Parathyroid adenoma (tissue), 2 donors: ENCODE results near the gene HLA-DOB.
A peak's percentile ranks its signal among the peaks of the same experiment; 100 is the strongest.
"Not testable (repeated sequence)": the region's sequence is repeated elsewhere in the genome, so short reads cannot be mapped to it uniquely, and the experiment has no call there.

Experiments
- H2AFZ ChIP-seq: fragments of 300-600 bp; sonication (generic); one replicate; pipeline ENCODE4 v1.7.0; 2017; ENCODE audit warnings: antibody characterized with exemption, mild to moderate bottlenecking
- H3K27ac ChIP-seq: fragments of 300-600 bp; sonication (generic); one replicate; pipeline ENCODE4 v1.7.0; 2017
- H3K27me3 ChIP-seq: fragments of 300-600 bp; sonication (generic); one replicate; pipeline ENCODE4 v1.7.0; 2017; ENCODE audit warnings: low read length; ENCODE audit not compliant: control insufficient read depth, insufficient read depth
- H3K36me3 ChIP-seq: fragments of 300-600 bp; sonication (generic); one replicate; pipeline ENCODE4 v1.7.0; 2017; ENCODE audit warnings: low read length; ENCODE audit not compliant: control insufficient read depth, insufficient read depth
- H3K4me1 ChIP-seq: fragments of 300-600 bp; sonication (generic); one replicate; pipeline ENCODE4 v1.7.0; 2017; ENCODE audit warnings: control low read depth
- H3K4me2 ChIP-seq: fragments of 300-600 bp; sonication (generic); one replicate; pipeline ENCODE4 v1.7.0; 2017; ENCODE audit warnings: low read length
- H3K4me3 ChIP-seq: fragments of 300-600 bp; sonication (generic); one replicate; pipeline ENCODE4 v1.7.0; 2017; ENCODE audit warnings: low read depth, low read length
- H3K79me2 ChIP-seq: fragments of 300-600 bp; sonication (generic); one replicate; pipeline ENCODE4 v1.7.0; 2017; ENCODE audit warnings: control low read depth
- H3K9ac ChIP-seq: fragments of 300-600 bp; sonication (generic); one replicate; pipeline ENCODE4 v1.7.0; 2017; ENCODE audit warnings: mild to moderate bottlenecking
- H3K9me3 ChIP-seq: fragments of 300-600 bp; sonication (generic); one replicate; pipeline ENCODE4 v1.7.0; 2017; ENCODE audit warnings: low read length; ENCODE audit not compliant: control insufficient read depth
- TF ChIP-seq, protein P1 (sequence below): fragments of 300-600 bp; sonication (generic); IDR thresholded peaks from one replicate; pipeline ENCODE4 v1.7.0; 2017; ENCODE audit warnings: antibody characterized with exemption, mild to moderate bottlenecking
- donor health status: primary hyperparathyroidism.

Gene HLA-DOB

DNA sequence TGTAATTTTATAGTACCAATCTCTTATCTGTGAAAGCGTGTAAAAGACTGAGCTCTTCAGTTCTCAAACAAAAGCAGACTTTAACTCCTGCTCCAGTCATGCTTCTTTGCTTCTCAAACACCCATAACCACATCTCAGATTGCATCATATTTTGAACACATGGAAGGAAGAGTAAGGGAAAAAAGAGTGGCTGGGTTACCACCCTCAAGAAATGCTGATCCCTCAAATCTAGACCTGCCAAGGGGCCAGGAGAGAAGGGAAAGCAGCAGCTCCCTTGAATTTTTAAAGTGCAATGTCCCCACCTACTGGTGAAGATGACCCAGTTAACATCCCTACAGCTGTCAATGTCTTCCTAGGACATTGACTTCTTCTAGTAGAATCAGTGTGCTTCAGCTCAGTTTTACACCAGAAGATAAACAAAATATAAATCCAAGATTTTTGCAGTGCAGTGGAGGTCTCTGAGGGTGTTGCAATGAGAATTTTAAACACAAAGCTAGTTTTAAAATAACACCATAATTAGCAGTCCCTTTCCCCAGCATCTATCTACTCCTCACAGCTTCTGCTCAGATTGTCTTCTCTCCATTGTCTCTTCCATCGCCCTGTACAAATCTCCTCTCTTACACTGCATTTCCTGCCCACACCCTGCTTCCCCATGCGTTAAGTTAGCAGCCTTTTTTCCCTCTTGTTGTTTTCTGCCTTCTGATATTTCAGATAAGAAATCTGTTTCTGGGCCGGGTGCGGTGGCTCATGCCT, 30.8 kb downstream of the HLA-DOB start:
- Histone ChIP-seq H2AFZ (no peak overlapping the region), H3K9me3 (no peaks in the 10 kb centered on the region), H3K79me2 (no peaks in the 10 kb centered on the region), H3K4me1 (no peaks in the 10 kb centered on the region), H3K4me2 (no peak overlapping the region), H3K4me3 (no peak overlapping the region), H3K27ac (no peak overlapping the region), H3K27me3 (no peaks in the 10 kb centered on the region), H3K9ac (no peak overlapping the region), H3K36me3 (no peaks in the 10 kb centered on the region)
- TF ChIP-seq, protein P1, sequence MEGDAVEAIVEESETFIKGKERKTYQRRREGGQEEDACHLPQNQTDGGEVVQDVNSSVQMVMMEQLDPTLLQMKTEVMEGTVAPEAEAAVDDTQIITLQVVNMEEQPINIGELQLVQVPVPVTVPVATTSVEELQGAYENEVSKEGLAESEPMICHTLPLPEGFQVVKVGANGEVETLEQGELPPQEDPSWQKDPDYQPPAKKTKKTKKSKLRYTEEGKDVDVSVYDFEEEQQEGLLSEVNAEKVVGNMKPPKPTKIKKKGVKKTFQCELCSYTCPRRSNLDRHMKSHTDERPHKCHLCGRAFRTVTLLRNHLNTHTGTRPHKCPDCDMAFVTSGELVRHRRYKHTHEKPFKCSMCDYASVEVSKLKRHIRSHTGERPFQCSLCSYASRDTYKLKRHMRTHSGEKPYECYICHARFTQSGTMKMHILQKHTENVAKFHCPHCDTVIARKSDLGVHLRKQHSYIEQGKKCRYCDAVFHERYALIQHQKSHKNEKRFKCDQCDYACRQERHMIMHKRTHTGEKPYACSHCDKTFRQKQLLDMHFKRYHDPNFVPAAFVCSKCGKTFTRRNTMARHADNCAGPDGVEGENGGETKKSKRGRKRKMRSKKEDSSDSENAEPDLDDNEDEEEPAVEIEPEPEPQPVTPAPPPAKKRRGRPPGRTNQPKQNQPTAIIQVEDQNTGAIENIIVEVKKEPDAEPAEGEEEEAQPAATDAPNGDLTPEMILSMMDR = peak; percentile 63

DNA sequence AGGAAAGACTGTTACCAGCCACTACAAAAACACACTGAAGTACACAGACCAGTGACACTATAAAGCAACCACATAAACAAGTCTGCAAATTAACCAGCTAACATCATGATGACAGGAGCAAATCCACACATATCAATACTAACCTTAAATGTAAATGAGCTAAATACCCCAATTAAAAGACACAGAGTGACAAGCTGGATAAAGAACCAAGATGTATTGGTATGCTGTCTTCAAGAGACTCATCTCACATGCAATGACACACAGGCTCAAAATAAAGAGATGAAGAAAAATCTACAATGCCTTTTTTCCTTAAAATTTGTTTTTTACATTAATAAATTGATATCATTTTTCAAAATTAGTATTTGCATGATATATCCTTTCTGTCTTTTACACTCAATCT, 33.9 kb downstream of the HLA-DOB start:
- not testable (repeated sequence) for H3K79me2 ChIP-seq, H3K36me3 ChIP-seq, H3K4me3 ChIP-seq, H3K4me2 ChIP-seq, H2AFZ ChIP-seq, H3K27me3 ChIP-seq, H3K9me3 ChIP-seq, H3K9ac ChIP-seq, H3K27ac ChIP-seq, H3K4me1 ChIP-seq

GRCh38 chr6:32779036-32779435, 37.8 kb downstream of the HLA-DOB start:
- no peaks in the 10 kb centered on the region for H3K79me2 ChIP-seq
- no peak overlapping the region for H3K4me2 ChIP-seq
- H2AFZ ChIP-seq = no peak overlapping the region
- H3K9ac ChIP-seq = no peak overlapping the region
- no peak overlapping the region for H3K27ac ChIP-seq
- no peaks in the 10 kb centered on the region for H3K4me1 ChIP-seq
- no peak overlapping the region for H3K4me3 ChIP-seq
- TF ChIP-seq, protein P1 = no peak
- no peaks in the 10 kb centered on the region for H3K9me3 ChIP-seq
- H3K27me3 ChIP-seq = no peaks in the 10 kb centered on the region
- H3K36me3 ChIP-seq = no peaks in the 10 kb centered on the region

GRCh38 chr6:32775071-32775470, 41.7 kb downstream of the HLA-DOB start:
- Histone ChIP-seq H3K36me3 (no peaks in the 10 kb centered on the region), H2AFZ (no peak overlapping the region), H3K27me3 (no peaks in the 10 kb centered on the region), H3K27ac (no peak overlapping the region), H3K4me2 (no peak overlapping the region), H3K79me2 (no peaks in the 10 kb centered on the region), H3K4me3 (no peak overlapping the region), H3K9ac (no peak overlapping the region), H3K4me1 (no peaks in the 10 kb centered on the region), H3K9me3 (no peaks in the 10 kb centered on the region)
- TF ChIP-seq, protein P1 = no peak

DNA sequence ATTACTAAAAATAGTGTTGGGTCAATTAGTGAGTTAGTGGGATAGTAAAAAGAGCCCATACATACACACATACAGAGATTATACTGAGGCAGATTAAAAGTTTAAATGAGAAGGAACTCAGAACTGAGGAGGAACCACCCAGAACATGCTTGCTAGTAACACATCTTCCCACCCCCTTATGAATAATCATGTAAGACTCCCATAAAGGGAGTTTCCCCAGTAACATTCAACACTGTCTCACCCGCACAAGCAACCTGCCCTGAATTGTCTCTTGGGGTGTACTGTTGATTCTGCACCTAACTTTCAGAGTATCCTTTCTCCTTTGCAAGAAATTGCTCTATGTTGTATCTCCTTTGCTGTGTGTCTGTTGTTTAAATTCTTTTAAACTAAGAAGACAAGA, 42.4 kb downstream of the HLA-DOB start:
- H3K9me3 ChIP-seq = no peaks in the 10 kb centered on the region
- no peaks in the 10 kb centered on the region for H3K79me2 ChIP-seq
- no peak overlapping the region for H3K9ac ChIP-seq
- no peaks in the 10 kb centered on the region for H3K36me3 ChIP-seq
- H3K4me3 ChIP-seq = no peak overlapping the region
- no peak overlapping the region for H2AFZ ChIP-seq
- TF ChIP-seq, protein P1 = no peak
- H3K27ac ChIP-seq = no peak overlapping the region
- no peaks in the 10 kb centered on the region for H3K27me3 ChIP-seq
- no peaks in the 10 kb centered on the region for H3K4me1 ChIP-seq
- no peak overlapping the region for H3K4me2 ChIP-seq
